GOT3 (cell line): ENCODE results near the gene LHCGR.
"Not testable (repeated sequence)": the region's sequence is repeated elsewhere in the genome, so short reads cannot be mapped to it uniquely, and the experiment has no call there.

ENCODE experiments used
- DNase-seq: peaks from one replicate; lab custom pipeline; 2025; ENCODE audit warnings: mixed read lengths; lab: John Stamatoyannopoulos, UW

LHCGR gene

DNA sequence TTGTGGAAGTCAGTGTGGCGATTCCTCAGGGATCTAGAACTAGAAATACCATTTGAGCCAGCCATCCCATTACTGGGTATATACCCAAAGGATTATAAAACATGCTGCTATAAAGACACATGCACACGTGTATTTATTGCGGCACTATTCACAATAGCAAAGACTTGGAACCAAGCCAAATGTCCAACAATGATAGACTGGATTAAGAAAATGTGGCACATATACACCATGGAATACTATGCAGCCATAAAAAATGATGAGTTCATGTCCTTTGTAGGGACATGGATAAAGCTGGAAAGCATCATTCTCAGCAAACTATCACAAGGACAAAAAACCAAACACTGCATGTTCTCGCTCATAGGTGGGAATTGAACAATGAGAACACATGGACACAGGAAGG is 16.3 kb downstream of the LHCGR start:
- DNase-seq: not testable (repeated sequence)

DNA sequence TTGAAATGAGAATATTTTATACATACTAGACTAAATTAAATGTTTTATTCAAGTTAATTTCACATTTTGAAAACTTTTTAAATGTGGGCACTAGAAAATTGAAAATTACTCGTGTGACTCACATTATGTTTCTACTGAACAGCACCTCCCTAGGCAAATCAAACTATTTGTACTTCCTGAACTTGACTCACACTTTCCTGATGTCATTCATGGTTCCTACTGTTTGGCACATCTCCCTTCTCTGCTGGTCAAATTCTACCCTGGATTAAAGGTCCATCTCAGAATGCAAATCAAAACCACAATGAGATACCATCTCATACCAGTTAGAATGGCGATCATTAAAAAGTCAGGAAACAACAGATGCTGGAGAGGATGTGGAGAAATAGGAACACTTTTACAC is 16.7 kb downstream of the LHCGR start:
- DNase-seq: no peak

DNA sequence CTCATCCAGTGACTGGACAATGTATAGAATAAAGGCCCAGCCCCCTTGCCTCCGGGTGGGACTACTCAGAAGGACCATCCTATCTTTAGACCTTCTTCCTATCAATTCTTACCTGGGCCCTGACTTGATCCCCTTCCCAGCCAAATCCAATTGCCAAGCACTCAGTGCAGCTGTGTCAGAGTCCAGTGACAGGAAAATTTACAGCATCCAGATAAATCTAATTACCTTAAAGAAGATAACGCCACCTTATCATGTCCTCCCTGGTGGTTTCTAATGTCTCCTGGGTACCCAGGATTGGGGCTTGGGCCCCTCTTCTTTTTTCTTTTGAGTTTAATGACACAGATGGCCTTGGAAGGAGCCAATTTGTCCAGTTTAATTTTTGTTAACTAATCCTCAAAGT is 19.3 kb downstream of the LHCGR start:
- no peak for DNase-seq

DNA sequence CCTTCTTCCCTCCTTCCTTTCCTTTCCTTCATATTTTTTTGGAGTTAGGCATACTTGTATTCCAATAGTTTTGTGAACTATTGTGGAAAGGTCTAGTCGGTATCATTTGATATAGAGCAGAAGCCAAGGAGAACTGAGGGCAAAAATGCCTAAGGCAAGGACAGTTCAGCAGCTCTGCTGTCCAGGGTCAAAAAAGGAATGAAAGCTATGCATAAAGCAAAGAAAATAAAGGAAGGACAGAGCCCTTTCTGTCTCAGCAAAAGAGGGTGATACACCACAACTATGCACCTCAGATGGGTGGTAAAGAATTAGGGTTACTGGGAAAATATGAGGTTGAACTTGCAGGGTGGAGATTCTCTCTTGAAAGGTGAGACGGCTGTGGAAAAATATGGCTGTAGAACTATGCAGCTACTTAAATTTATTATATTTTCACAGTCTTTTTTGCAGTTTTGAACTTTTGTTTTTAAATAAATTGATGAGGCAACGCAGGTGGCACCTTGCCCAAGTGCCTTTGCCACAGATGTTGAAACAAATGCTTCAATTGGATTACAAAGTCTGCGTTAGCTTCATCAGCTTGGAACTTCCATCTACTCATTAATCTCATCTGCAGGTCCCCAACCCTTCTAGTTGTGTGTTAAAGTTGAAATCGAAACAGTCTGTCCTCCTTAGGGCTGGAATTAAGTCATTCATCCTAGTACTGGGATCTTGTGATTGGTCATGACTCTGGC is 20.8 kb downstream of the LHCGR start:
- no peak for DNase-seq

DNA sequence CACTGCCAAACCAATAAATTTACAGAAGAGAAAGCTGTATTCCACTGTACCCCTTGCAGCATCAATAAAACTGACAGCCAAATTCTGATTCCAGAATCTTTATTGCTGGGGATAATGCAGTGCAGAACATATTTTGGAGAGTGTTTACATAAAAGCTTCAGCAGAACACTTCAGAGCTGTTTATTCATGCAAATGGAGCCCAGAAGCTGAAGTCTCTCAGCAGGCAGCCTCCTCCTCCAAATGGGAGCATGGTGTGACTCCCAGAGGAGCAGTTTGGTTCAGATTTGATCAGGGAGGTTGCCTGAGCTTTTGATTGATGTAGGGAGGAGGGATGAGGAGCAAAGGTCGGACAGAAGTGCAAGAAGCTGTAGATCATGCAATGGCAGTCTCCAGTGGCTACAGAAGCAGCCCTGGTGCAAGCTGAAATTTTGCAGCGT is 22.4 kb downstream of the LHCGR start:
- no peak for DNase-seq

DNA sequence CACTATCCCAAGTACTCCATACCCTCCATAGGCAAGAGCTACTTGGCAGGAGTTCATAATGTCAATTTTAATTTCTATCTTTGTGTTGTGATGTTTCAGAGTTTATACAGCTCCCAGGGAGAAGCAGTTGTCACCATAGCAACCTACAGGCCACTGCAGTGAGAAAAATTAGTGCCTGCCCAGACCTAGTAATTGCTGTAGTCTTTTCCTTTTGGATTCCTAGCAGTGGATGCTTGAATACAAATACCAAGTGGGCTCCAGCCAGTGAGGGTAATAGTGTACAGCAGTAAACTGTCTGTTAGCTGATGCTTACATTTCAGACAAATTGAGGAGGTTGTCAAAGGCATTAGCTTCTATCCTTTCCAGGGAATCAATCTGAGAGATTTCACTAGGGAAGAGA is 26.7 kb downstream of the LHCGR start:
- no peak for DNase-seq

DNA sequence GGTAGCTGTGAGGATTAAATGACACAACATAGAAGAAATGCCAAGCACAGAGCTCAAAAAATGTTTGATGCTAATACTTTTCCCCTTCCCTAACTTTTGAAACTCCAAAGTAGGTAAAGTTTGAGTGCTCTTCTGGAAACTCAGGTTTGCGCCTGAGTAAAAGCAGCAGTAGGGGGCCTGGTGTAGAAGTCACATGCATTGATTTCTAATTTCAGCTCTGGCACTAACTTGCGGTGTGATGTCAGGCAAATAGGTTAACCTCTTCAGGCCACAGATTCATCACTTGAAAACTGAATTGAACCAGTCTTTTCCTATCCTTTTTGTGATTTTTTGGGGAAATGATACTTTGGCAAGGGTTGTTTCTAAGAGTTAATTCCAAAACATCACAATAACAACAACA is 27.2 kb downstream of the LHCGR start:
- DNase-seq: no peak

DNA sequence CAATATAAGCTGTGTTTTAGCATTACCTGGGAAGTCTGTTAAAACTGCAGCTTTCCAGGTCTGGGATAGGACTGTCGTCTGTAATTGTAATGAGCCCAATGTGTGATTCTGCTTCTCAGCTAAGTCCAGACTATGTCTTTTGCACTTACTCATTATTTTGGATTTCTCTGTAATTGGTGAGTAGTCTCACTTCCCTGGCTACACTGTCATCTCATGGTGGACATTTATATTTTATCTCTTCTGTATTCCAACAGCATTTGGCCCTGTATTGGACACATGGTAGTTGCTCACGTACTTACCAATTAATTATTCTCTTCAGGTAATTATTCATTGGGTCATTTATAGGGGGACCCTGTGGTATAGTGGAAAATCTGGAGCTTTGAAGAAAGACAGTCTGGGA is 28.0 kb downstream of the LHCGR start:
- no peak for DNase-seq

DNA sequence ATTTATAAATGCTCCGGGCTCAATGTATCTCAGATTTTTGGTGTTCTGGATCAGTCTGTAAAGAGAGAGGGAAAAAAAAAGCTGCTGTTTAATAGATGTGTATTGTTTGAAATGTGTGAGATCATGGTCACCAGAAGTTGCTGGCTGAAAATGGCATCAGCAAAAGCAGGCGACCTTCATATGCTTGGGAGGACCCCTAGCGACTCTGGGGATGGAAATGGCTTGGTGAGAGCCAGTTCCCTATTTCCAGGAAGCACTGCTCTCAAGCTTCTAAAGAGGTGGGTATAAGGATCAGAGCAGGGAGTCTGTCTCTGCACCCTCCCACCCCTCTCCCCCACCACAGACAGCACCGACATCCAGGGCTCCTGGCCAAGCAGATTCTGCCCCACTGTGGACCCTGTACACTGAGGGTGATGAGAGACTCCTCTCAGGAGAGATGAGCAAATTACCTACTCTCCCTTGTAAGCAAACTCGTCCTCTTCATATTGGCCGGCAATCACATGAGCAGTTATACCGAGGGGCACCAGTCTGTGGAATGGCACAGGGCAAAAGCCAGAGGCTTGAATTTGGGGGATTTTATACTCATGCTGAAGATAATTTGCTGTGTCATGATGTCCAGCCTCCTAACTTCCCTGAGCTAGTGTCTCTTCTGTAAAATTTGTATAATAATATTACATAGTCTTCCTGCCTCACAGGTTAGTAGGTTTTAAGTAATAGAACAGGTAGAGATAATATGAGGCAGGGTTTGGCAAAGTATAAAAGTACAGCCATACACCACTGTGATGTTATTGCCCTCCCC is 29.6 kb downstream of the LHCGR start:
- DNase-seq: no peak

DNA sequence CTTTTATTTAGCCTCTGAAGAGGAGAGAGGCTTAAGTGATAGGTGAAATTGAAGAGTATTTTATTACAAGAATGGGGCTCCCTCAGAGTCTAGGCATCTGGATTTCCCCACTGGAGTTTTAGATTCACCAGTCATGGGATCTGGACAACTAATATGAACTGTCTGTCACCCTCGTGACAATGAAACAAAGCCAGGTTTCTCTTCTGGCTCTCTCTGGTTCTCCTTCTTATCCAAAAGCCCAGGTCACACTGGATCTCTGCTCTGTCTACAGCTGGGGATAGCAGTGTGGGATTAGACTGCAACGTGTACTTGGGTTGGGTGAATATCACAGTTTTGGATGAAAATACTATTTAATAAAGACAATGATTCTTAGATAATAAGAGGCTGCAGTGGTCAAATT is 31.2 kb downstream of the LHCGR start:
- DNase-seq: no peak

DNA sequence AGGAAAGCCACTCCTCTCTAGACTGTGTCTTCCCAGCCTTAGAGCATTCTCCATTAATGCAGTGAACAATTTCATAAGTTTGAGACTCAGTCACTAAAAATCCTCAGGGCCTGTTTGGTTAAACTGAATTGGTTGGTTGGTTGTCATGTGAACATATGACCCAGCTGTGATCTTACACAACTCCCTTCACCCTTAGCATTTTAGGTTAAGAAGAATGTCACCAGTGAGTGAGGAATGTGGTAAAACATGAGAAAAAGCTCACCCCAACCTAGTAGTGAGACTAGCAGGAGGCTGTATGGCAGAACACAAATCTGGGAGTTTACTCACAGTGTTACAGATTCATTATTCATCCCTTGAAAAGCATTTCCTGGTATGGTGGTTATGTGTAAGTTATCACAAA is 32.4 kb downstream of the LHCGR start:
- no peak for DNase-seq

DNA sequence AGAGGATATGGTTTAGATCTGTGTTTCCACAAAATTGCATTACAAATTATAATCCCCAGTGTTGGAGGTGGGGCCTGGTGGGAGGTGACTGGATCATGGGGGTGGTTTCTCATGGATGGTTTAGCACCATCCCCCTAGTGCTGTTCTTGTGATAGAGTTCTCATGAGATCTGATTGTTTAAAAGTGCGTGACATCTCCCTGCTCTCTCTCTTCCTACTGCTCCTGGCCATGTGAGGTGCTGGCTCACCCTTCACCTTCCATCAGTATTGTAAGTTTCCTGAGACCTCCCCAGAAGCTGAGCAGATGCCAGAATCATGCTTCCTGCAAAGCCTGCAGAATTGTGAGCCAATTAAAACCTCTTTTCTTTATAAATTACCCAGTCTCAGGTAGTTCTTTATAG is 33.1 kb downstream of the LHCGR start:
- DNase-seq: no peak

DNA sequence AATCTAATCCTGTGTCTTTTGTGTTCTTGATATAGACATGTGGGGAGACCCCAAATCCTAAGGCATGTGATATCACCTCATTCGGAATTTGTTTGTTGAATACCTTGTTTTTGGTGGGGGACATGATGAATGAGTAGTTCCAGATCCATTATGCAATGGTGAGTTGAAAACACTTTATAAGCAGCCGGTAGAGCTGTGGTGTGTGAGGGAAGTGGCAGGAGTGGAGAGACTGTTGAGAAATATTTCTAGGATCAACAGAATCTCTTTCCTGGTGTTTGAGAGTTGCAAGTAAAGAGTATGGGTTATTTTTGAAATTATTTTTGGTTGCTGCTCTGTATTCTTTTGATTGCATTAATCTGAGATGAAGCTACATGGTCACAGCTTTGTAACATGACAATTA is 34.4 kb downstream of the LHCGR start:
- no peak for DNase-seq

DNA sequence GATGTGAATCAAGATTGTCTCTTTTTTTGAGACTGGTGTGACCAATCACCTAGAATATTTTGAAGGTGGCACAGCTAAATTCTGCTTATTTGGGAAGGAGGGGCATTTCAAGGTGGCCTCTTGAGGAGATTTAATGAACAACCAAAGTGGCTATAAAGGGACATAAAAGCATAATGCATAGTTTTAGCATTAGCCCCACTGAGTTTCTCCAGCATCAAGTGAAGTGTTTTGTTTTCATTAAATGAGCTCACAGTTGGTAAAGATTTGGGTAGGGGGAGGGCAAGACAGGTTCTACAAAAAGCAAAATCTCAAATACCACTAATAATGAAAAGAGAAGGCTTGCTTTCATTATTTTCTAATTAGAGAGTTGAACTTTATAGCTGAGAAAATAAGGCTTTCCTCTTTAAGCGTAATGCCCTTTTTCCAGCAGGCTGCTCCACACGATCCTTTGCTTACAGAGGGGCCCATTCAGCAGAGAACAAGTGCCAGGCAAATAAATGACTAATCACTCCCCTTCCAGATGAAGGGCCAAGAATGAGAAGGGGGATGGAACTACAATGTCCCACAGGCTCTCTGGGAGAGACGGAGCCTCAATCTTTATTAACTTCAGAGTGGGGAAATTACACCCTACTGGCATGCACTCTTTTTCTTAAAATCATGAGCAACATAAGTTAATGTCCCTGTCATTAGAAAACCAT is 35.9 kb downstream of the LHCGR start:
- DNase-seq: no peak

DNA sequence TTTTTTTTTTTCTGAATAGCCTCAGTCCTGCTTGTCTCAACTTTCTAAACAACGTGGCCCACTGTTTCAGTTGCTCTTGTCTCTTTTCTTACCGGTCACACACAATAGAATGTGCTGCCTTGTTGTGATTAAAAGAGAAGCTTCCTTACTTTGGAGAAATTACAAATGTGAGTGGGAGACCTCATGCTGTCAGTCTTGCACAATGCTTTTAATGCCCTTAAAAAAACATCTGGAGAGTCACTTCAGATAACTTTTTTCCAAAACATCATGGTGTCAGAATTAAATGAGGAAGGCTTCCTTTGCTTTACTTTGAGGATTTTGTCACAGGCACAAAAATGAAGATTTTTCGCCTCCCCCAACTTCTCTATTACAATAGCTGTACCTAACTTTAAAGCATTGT is 37.7 kb downstream of the LHCGR start:
- DNase-seq: no peak

DNA sequence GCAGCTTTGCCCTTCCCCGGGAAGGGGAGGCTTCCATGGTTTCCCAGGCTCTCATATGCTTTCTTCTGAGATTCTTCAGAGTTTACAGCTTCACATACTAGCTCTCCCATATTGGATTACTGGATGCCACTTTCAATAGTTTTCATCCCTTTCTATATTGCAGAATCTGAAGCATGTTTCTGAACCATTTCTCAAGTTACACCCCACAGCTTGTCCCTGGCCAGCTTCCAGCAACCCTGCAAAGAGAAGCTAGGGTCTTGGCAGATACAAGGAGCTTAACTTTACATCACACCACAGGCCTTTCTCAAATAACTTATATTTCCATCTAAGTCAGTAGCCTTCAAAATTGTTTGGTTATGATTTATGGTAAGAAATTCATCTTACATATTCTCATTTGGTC is 39.6 kb downstream of the LHCGR start:
- no peak for DNase-seq

DNA sequence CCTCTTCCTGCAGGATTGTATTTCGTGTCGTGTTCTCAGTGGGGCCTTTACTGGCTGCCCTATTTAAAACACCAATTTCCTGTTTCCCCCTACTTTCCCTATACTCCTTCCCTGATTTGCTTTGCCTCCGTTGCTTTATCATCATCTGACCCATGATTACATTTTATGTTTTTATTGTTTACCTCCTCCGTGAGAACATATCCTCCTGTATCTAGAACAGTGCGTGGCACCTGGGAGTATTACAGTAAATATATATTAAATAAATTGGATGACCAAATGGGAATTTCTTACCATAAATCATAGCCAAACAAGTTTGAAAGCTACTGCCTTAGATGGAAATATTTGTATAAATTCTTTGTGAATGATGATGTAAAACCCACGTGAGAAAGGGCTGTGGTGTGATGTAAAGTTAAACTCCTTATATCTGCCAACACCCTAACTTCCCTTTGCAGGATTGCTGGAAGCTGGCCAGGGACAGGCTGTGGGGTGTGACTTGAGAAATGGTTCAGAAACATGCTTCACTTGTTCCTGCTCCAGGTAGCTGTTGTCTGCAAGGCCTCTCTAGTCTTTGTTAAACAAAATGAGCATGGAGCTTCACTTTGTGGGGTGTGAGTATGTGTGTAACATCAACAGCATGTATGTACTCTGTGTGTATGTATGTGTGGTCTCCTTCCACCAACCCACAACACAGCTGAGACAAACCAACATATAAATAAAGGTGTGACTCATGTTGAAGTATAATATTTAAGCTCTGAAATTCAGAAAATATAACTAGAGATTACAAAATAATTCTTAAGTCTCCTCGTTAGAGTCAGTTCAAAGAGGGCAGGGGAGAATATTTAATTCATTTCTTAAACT is 40.3 kb downstream of the LHCGR start:
- DNase-seq: no peak

DNA sequence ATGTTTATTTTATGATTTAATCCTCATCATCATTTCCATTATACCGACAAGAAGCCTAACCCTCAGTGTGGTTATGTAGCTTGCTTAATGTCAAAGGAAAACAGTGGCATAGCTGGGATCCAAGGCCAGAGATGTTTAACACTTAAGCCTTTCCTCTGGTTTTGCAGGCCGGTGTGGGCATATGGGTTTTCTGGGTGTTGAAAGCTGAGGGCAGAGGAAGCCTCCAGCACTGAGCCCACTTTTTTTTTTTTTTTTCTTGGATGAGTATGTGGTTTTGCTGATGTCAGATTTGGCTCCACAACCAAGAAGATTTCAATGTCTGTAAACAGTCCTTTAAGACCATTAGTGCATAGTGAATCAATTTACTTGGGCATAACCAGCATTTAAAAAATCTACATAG is 41.3 kb downstream of the LHCGR start:
- DNase-seq: no peak

DNA sequence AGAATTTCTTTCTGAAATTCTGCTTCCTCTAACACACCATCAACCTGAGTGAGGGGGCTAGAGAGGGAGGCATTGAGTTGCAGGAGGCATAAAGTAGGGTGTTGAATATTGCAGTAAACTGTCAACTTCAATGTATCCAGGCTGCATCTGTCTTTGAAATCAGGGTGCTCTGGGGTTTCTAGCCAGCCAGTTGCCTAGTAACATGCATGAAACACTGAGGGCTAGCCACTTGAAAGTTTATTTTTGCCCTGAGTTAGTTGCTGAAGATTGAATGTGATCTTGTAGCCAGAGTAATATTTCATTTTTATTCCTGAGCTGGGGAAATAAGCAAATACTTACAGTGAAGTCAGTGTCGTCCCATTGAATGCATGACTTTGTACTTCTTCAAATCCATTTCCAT is 41.9 kb downstream of the LHCGR start:
- DNase-seq: no peak

DNA sequence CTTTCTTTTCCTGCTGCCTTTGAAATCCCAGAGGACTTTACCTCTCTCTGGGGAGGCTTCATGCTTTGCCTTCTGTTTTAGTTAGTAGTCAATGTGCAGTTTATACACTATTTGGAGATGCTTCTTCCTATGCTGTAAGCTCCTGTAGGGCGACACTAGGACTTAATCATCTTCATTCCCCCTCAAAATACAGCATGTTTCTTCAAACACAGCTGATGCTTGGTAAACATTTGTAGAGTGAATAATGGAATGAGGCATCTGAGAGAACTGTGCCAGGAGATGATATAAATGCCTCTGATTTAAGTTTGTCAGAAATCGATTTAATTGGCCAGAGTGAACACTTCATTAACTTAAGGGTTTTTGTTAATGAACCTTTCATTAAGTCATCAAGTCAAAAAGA is 43.4 kb downstream of the LHCGR start:
- no peak for DNase-seq

DNA sequence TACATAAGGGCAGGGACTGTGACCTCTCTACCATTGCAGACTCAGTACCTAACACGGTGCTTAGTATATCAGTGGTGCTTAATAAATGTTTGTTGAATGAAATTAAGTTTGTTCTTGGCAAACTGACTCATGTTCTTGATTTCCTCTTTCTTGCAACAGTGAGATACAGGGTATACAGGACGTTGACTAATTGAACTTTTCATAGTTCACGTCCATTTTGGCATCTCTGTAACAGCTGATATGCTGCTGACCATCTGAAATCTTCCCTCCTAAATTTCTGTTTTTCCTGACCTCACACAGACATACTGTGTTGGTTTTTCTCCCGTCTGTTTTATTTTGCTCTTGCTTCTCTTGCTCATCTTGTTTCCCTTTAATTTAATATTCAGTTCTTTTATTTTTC is 44.2 kb downstream of the LHCGR start:
- DNase-seq: no peak
